ENCODE results near the gene ZIC5. TPM values are rescaled to one million over a fixed set of nuclear protein-coding genes. Genes with fewer than 3 reads are reported as not detected.

ZIC5 gene
- total and polyA plus RNA-seq, 4 donors, result not detected

- no peak for TF ChIP-seq HNF4A (conservative IDR thresholded peaks at IDR 0.05)
- no peak for TF ChIP-seq FOXA1 (IDR thresholded peaks at IDR 0.05)
- no peak for TF ChIP-seq SP1 (IDR thresholded peaks at IDR 0.05)
- TF ChIP-seq REST (IDR thresholded peaks at IDR 0.05), result no peak
- TF ChIP-seq YY1 (IDR thresholded peaks at IDR 0.05), result no peak
- TF ChIP-seq NR2F2 (IDR thresholded peaks at IDR 0.05), result no peak
- TF ChIP-seq JUND (IDR thresholded peaks at IDR 0.05), result no peak
- TF ChIP-seq HNF4G (IDR thresholded peaks at IDR 0.05), result no peak
- TF ChIP-seq MAX (IDR thresholded peaks at IDR 0.05), result no peak
- no peak for TF ChIP-seq FOXA2 (IDR thresholded peaks at IDR 0.05)
- TF ChIP-seq TAF1 (conservative IDR thresholded peaks at IDR 0.05), result no peak
- peaks cover 8 to 69% (median 39%) of the 10 kb centered on the region in 4 donors for H3K27me3 ChIP-seq (ENCODE audit: control insufficient read depth in 4 of 4, insufficient read depth in 4 of 4, low read length in 3 of 4)
- 8% methylated on average over 36 of the region's 36 CpGs for WGBS
- no peak overlapping the region for H3K9ac ChIP-seq (ENCODE audit: low read depth in 1 of 2, low read length in 2 of 2)
- DNase-seq (ENCODE audit: low spot score), result no peak
- H3K4me1 ChIP-seq (ENCODE audit: control insufficient read depth in 4 of 4, insufficient read depth in 4 of 4, low read length in 3 of 4), result peaks cover 0 to 18% (median 4%) of the 10 kb centered on the region in 4 donors
- no peaks in the 10 kb centered on the region for H3K36me3 ChIP-seq (ENCODE audit: control insufficient read depth in 4 of 4, insufficient read depth in 3 of 4, low read depth in 1 of 4, low read length in 3 of 4)
- peaks cover 0 to 16% (median 2%) of the 10 kb centered on the region in 4 donors for H3K9me3 ChIP-seq (ENCODE audit: control insufficient read depth in 4 of 4, low read length in 3 of 4)
- no peak overlapping the region for H3K4me3 ChIP-seq (ENCODE audit: low read depth in 1 of 3, low read length in 3 of 3)
- no peak overlapping the region for H3K27ac ChIP-seq (ENCODE audit: low read depth in 1 of 2, low read length in 2 of 2)
These were observed 20.5 kb upstream of the ZIC5 start for GRCh38 chr13:99991828-99992775.

GRCh38 chr13:99991013-99991827, 19.7 kb upstream of the ZIC5 start:
- Histone ChIP-seq H3K4me3 (ENCODE audit: low read depth in 1 of 3, low read length in 3 of 3) (no peak overlapping the region), H3K9ac (ENCODE audit: low read depth in 1 of 2, low read length in 2 of 2) (no peak overlapping the region), H3K4me1 (ENCODE audit: control insufficient read depth in 4 of 4, insufficient read depth in 4 of 4, low read length in 3 of 4) (peaks cover 0 to 18% (median 4%) of the 10 kb centered on the region in 4 donors), H3K27me3 (ENCODE audit: control insufficient read depth in 4 of 4, insufficient read depth in 4 of 4, low read length in 3 of 4) (peaks cover 9 to 71% (median 36%) of the 10 kb centered on the region in 4 donors), H3K27ac (ENCODE audit: low read depth in 1 of 2, low read length in 2 of 2) (no peak overlapping the region), H3K36me3 (ENCODE audit: control insufficient read depth in 4 of 4, insufficient read depth in 3 of 4, low read depth in 1 of 4, low read length in 3 of 4) (no peaks in the 10 kb centered on the region), H3K9me3 (ENCODE audit: control insufficient read depth in 4 of 4, low read length in 3 of 4) (peaks cover 0 to 17% (median under 1%) of the 10 kb centered on the region in 4 donors)
- TF ChIP-seq NR2F2 (IDR thresholded peaks at IDR 0.05) (no peak), HNF4A (conservative IDR thresholded peaks at IDR 0.05) (no peak), GABPA (IDR thresholded peaks at IDR 0.05 in 1 of 2, conservative IDR thresholded peaks at IDR 0.05 in 1 of 2) (no peak), ATF3 (IDR thresholded peaks at IDR 0.05) (no peak), SP1 (IDR thresholded peaks at IDR 0.05) (no peak), REST (IDR thresholded peaks at IDR 0.05) (no peak), JUND (IDR thresholded peaks at IDR 0.05) (no peak), CTCF (IDR thresholded peaks at IDR 0.05; ENCODE audit: low read depth, low read length, missing input control) (no peak), RXRA (IDR thresholded peaks at IDR 0.05) (no peak), TAF1 (conservative IDR thresholded peaks at IDR 0.05) (no peak), HNF4G (IDR thresholded peaks at IDR 0.05) (no peak), FOXA2 (IDR thresholded peaks at IDR 0.05) (no peak)
- 12% methylated on average over 35 of the region's 35 CpGs for WGBS
- no peak for DNase-seq (ENCODE audit: low spot score)

Measured in liver (tissue), 9 donors.